Measurements from ENCODE around the gene AFF3. TPM values are rescaled to one million over a fixed set of nuclear protein-coding genes. Genes with fewer than 3 reads are reported as not detected.

AFF3 gene
- total and polyA plus RNA-seq, 2 of the 8 experiments (the other 6 are each of a cell fraction or from before 2014, with no cell fraction given) = 0.27 to 3.0 TPM

GRCh38 chr2:99728166-99728565, 414.2 kb downstream of the AFF3 start (continued):
- no peak for TF ChIP-seq RBBP5 (IDR thresholded peaks at IDR 0.05; ENCODE audit: borderline replicate concordance, low read depth, low read length)
